ENCODE results near the gene PLEKHB2. TPM values are rescaled to one million over a fixed set of nuclear protein-coding genes. Genes with fewer than 3 reads are reported as not detected.
"Not testable (repeated sequence)": the region's sequence is repeated elsewhere in the genome, so short reads cannot be mapped to it uniquely, and the experiment has no call there.

PLEKHB2 gene
- polyA plus RNA-seq, 1 experiment = 71.3 TPM

DNA sequence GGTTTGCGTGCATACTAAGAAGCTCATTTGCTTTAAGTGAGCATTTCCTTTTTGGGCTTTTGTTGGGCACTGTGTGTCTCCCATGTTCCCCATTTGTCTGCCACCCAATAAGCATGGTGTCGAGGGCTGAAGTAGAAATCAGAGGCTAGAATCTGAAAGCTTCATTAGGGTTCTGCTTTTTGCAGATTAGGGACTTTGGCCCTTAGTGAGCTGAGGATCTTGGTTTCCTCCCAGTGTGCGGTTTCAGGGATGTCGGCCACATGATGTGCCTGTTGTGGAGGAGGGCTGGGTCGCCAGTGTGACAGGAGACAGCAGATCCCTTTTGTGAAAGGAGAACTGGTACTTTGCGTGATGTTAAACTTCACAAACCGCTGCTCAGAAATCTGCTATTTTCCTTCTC is 41.1 kb downstream of the PLEKHB2 start:
- ChIA-PET CTCF (interaction anchor here (1.0 kb wide), 1 partner anchor 12 kb away, joined by 4 read pairs; no protein-coding TSS in a partner anchor), POLR2A (no interaction called here)
- TF ChIP-seq, protein P1, sequence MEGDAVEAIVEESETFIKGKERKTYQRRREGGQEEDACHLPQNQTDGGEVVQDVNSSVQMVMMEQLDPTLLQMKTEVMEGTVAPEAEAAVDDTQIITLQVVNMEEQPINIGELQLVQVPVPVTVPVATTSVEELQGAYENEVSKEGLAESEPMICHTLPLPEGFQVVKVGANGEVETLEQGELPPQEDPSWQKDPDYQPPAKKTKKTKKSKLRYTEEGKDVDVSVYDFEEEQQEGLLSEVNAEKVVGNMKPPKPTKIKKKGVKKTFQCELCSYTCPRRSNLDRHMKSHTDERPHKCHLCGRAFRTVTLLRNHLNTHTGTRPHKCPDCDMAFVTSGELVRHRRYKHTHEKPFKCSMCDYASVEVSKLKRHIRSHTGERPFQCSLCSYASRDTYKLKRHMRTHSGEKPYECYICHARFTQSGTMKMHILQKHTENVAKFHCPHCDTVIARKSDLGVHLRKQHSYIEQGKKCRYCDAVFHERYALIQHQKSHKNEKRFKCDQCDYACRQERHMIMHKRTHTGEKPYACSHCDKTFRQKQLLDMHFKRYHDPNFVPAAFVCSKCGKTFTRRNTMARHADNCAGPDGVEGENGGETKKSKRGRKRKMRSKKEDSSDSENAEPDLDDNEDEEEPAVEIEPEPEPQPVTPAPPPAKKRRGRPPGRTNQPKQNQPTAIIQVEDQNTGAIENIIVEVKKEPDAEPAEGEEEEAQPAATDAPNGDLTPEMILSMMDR (IDR thresholded peaks at IDR 0.05; ENCODE audit: insufficient read depth, low read depth, low read length) = no peak
- Histone ChIP-seq H3K4me3 (ENCODE audit: low read depth, low read length) (no peak overlapping the region), H3K27me3 (ENCODE audit: control insufficient read depth, insufficient read depth, low read length) (no peaks in the 10 kb centered on the region), H3K36me3 (ENCODE audit: control insufficient read depth, insufficient read depth, low read length) (peaks cover 11% of the 10 kb centered on the region)
- no peak for DNase-seq (ENCODE audit: low read depth)

DNA sequence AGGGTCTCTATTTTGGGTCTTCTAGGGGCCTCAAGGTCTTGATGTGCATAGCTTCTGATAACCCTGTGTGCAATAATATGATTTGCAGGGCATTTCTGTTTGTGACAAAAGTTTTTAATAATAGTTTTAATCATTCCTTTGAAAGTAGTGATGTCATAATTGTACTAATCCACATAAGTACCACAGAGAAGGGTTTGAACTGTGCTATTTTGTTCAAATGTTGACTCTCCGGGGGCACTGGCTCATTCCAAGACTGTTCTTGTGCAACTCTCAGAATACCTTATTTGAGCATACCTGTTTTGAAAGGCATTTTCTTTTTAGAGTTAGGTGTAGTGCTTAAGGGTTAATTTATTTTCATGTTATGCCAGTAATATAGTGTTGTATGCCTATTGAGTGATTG is 41.6 kb downstream of the PLEKHB2 start:
- H3K4me3 ChIP-seq (ENCODE audit: low read depth, low read length) = no peak overlapping the region
- CTCF ChIA-PET = no interaction called here
- TF ChIP-seq, protein P1 (IDR thresholded peaks at IDR 0.05; ENCODE audit: insufficient read depth, low read depth, low read length) = no peak
- H3K36me3 ChIP-seq (ENCODE audit: control insufficient read depth, insufficient read depth, low read length) = peaks cover 11% of the 10 kb centered on the region
- no peaks in the 10 kb centered on the region for H3K27me3 ChIP-seq (ENCODE audit: control insufficient read depth, insufficient read depth, low read length)
- POLR2A ChIA-PET = no interaction called here
- DNase-seq (ENCODE audit: low read depth) = no peak

DNA sequence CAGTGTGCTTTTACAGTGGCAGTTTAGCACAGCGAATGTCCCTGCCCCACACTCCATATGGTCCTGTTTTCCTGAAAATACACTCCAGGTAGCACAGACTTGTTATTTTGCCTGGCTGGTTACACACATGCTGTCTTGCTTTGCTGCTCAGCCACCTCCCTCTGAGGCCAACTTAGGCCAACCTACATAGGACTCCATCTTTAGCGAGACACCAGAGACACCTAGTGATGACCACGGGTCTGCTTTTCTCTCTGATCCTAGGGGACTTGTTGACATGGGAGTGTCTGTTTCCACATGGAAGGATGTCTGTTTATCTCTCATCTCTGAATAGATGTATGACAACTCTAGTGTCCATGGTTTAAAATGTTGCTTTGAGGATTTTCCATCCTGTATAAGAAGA is 43.3 kb downstream of the PLEKHB2 start:
- TF ChIP-seq, protein P1 (IDR thresholded peaks at IDR 0.05; ENCODE audit: insufficient read depth, low read depth, low read length) = no peak
- H3K36me3 ChIP-seq (ENCODE audit: control insufficient read depth, insufficient read depth, low read length) = peaks cover 11% of the 10 kb centered on the region

DNA sequence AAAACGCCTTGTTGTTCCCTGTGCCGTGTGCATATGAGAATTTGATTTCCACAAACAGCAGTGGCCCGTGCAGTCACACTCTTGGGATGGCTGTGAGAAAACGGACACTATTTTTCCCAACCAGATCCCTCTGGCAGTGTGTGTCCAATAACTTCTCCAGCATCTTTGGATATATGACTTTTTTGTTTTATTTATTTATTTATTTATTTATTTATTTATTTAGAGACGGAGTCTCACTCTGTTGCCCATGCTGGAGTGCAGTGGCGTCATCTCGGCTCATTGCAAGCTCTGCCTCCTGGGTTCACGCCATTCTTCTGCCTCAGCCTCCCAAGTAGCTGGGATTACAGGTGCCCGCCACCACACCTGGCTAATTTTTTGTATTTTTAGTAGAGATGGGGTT is 45.0 kb downstream of the PLEKHB2 start:
- POLR2A ChIA-PET; H3K36me3 ChIP-seq (ENCODE audit: control insufficient read depth, insufficient read depth, low read length): not testable (repeated sequence)

More for the DNA sequence above, 43.3 kb downstream of the PLEKHB2 start:
- DNase-seq (ENCODE audit: low read depth) = no peak
- POLR2A ChIA-PET = no interaction called here
- Histone ChIP-seq H3K27me3 (ENCODE audit: control insufficient read depth, insufficient read depth, low read length) (no peaks in the 10 kb centered on the region), H3K4me3 (ENCODE audit: low read depth, low read length) (no peak overlapping the region)
- CTCF ChIA-PET = no interaction called here

DNA sequence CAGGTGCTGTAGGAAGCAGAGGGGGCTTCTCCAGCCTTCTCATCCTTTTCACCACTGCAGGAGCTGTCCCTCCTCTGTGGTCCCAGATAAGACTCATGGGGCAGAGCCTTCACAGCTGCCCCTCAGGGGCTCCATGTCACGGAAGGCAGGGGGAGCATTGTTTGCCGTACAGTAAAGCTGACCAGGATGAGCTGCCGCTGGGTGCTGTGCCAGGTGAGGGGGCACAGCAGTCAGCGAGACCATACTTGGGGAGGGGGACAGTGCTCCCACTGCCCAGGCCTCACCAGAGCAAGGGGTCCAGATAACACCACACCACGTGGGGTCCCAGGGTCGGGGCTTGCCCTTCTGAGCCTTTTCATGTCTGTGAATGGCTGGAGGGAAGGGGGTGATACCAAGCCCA is 46.3 kb downstream of the PLEKHB2 start:
- TF ChIP-seq, protein P1 (IDR thresholded peaks at IDR 0.05; ENCODE audit: insufficient read depth, low read depth, low read length) = no peak
- ChIA-PET POLR2A (no interaction called here), CTCF (interaction anchor here (0.6 to 4.3 kb wide), 2 partner anchors 522 to 1484 kb away, joined by 3 to 29 read pairs; no protein-coding TSS in a partner anchor)
- H3K4me3 ChIP-seq (ENCODE audit: low read depth, low read length) = no peak overlapping the region
- no peak for DNase-seq (ENCODE audit: low read depth)
- peaks cover 5% of the 10 kb centered on the region for H3K36me3 ChIP-seq (ENCODE audit: control insufficient read depth, insufficient read depth, low read length)
- H3K27me3 ChIP-seq (ENCODE audit: control insufficient read depth, insufficient read depth, low read length) = no peaks in the 10 kb centered on the region

More for the DNA sequence above, 45.0 kb downstream of the PLEKHB2 start:
- H3K4me3 ChIP-seq (ENCODE audit: low read depth, low read length); H3K27me3 ChIP-seq (ENCODE audit: control insufficient read depth, insufficient read depth, low read length); DNase-seq (ENCODE audit: low read depth): not testable (repeated sequence)
- CTCF ChIA-PET = interaction anchor here (0.9 kb wide), 1 partner anchor 353 kb away, joined by 3 read pairs; no protein-coding TSS in a partner anchor

DNA sequence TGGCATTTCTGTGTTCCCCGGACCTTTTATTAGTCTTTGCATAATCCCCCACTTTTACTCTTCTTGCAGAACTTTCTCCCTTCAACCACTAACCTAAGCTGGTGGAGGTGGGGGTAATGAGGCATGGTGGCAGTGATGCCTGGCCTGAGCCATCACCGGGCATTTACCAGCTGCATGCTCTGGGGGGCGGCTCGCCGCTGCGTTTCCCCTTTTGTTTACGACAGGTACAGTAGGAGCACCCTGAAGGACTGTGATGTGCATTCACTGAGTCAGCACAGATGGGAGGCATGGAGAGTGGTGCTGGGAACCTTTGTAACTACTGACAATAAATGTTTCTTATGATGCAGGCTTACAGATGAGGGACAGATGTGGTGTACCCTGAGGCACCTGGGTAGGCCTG is 46.9 kb downstream of the PLEKHB2 start:
- TF ChIP-seq, protein P1 (IDR thresholded peaks at IDR 0.05; ENCODE audit: insufficient read depth, low read depth, low read length) = no peak
- Histone ChIP-seq H3K27me3 (ENCODE audit: control insufficient read depth, insufficient read depth, low read length) (no peaks in the 10 kb centered on the region), H3K36me3 (ENCODE audit: control insufficient read depth, insufficient read depth, low read length) (peaks cover 4% of the 10 kb centered on the region), H3K4me3 (ENCODE audit: low read depth, low read length) (no peak overlapping the region)
- DNase-seq (ENCODE audit: low read depth) = no peak
- ChIA-PET POLR2A (interaction anchor here (0.6 kb wide), 1 partner anchor 148 kb away, joined by 8 read pairs; no protein-coding TSS in a partner anchor), CTCF (interaction anchor here (4.3 kb wide), 1 partner anchor 521 kb away, joined by 29 read pairs; no protein-coding TSS in a partner anchor)
